NCI-H345 treated with DMSO at 0.1 percent for 48 hours (cell line): Measurements from ENCODE around the gene LAMP2.
"Not testable (repeated sequence)": the region's sequence is repeated elsewhere in the genome, so short reads cannot be mapped to it uniquely, and the experiment has no call there.

Experiments
- DNase-seq: peaks from one replicate; lab custom pipeline; 2025; ENCODE audit not compliant: unreplicated experiment; lab: John Stamatoyannopoulos, UW

LAMP2 gene

DNA sequence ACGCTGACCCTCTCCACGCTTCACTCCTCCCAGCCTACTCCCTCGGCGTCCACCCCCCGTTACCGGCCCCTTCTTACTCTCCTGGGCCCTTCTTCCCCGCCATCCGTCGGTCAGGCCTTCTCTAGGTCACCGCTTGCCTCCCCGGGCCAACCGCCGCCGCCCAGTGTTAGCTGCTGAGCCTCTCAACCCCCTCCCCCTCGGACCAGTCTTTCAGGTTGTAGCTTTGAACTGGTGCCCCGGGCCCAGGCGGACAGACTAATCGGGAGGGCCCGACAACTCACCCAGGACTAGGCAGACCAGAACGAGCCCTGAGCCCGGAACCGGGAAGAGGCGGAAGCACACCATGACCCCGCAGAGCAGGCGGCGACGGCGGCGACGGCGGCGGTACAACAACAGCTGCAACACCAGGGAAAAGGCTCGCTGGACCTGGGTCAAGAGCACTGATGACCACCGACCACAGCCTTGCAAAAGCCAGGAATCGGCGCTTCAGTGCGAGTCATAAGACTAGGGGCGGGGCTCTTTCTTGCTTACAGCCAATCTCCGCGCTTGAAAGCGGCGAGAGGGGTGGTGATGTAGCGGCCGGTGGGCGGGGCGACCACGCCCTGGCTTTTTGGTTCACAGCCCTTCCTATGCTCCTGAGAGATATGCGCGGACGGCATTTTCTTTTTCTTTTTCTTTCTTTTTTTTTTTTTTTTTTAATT lies at the start of gene LAMP2:
TSS of gene LAMP2 (minus strand) at position 472 of the 701 bp plus-strand sequence. CDS start at position 345, 127 bp downstream.
- DNase-seq, result peak; percentile 4

DNA sequence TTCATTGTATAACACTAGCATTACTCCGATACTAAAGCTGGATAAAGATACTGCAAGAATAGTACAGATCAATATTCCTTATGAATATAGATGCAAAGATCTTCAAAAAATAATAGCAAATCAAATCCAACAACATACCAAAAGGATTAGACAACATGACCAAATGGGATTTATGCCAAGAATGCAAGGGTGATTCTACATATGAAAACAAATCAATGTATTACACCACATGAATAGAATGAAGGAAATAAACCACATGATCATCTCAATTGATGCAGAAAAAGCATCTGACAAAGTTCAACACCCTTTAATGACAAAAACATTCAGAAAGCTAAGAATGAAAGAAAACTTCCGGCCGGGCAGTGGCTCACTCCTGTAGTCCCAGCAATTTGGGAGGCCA lies 48.8 kb upstream of the LAMP2 start:
- DNase-seq, result no peak

DNA sequence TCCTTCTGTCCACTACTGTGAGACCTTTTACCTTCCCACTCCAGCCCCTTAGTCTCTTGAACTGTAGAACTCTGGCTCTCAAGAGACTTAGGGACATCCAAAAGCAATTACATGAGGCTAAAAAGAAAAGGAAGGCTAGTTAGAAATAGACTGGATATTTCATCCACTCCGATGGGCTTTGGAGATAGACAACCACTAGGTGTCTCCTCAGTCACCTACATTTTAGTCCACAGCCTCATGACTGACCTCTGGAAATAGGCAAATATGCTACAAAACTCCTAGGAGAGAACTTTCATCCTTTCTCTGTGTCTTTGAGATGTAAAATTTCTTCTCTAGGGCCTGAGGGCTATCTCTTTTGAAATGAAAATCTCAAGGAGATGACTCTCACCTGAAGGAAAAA lies 45.1 kb upstream of the LAMP2 start:
- DNase-seq, result no peak

DNA sequence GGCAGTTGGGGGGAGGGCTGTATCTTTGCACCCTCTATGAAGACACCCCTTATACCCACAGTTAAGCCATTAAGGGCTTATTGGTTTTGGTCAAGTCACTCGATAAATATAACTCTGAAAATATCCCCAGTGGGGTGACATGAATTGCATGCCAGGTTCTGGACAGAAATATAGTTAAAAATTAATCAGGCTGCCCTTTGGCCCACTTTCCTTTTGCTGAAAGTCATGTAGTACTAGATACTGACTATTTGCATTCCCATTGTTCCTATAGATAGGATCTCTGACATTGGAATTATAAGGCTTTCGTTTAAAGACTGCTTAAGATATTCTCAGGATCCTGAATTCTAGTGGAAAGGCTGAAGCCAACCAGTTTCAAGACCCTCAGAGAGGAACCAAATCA lies 43.5 kb upstream of the LAMP2 start:
- no peak for DNase-seq

DNA sequence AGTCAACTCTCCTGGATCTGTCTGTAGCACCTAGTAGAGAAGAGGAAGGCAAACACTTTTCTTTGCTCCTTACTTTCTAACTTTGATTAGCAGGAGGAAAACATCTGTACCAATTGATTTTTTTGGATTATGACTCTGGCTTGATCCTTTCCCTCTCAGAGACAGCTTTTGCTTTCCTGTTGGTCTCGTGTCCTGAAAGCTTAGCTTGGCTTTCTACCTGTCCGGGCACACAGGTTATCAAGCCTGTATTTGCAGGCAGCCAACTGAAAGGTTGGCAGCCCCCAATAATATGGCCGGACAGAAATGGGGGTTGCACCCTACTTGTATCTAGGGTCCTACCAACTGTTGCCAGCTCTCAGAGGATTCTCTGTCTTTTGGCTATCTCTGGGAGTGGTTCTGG lies 43.1 kb upstream of the LAMP2 start:
- no peak for DNase-seq

DNA sequence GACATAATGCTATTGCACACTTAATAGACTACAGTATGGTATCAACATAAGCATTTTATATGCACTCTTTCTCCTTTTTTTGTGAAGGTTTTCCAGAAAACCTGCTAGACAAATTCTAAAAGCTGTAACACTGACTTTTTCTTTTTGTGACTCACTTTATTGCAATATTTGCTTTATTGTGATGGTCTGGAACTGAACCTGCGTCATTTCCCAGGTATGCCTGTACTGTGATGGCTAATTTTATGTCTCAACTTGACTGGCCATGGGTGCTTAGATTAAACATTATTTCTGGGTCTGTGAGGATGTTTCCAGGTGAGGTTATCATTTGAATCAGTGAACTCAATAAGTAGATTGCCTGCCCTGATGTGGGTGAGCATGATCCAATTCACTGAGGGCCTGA lies 35.5 kb upstream of the LAMP2 start:
- no peak for DNase-seq

DNA sequence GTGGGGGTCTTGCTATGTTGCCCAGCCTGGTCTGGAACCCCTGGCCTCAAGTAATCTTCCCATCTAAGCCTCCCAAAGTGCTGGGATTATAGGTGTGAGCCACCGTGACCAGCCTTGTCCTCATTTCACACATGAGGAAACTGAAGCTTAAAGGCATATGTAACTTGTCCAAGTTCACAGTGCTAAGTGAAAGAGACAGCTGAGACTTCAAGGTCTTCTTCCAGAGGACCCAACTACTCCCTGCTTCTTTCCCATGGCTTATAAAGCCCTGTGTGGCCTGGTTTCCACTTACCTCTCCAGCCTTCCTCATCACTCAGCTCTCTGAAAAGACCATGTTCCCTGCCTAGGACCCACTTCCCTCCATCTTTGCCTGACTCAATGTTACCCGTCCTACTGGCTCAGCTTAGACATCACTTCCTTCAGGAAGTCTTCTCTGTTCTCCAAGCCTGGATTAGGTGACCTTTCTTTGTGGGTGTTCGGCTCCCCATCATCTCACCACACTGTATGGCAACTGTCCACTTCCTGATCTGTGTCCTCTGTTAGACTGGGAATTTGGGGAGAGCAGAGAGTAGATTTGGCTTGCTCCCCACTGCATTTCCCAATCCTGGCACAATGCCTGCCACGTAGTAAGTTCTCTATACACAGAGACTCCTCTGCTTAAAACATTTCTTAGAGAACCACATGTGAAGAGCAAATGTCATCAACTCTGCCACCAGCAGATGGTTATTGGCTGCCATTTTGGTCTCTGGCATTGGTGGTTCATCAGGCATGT lies 30.4 kb upstream of the LAMP2 start:
- DNase-seq, result no peak

DNA sequence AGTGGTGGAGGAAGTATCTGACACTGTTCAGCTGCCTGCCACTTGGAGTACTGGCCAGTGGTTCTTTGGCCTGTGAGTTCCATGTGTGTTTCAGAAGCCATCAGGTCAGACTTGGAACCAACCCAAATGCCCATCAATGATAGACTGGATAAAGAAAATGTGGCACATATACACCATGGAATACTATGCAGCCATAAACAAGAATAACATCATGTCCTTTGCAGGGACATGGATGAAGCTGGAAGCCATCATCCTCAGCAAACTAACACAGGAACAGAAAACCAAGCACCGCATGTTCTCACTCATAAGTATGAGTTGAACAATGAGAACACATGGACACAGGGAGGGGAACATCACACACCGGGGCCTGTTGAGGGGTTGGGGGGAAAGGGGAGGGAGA lies 21.0 kb upstream of the LAMP2 start:
- not testable (repeated sequence) for DNase-seq

DNA sequence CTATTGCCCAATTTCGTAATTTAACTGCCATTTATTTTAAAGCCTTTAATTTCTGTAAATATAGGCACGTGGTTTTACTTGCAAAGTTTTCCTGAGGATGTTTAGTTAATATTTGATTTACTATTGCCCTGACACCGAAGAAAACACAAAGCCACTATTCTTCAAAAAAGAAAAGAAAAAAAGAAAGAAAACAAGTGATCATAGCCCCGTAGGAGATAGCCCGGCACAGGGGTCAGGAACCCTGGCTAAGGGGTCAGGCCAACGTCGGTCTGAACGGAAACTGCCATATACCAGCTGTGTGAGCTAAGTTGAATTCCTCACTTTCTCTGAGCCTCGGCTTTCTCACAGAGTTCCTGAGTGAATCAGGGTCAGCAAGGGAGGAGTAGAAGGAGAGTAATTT lies 17.7 kb upstream of the LAMP2 start:
- no peak for DNase-seq

DNA sequence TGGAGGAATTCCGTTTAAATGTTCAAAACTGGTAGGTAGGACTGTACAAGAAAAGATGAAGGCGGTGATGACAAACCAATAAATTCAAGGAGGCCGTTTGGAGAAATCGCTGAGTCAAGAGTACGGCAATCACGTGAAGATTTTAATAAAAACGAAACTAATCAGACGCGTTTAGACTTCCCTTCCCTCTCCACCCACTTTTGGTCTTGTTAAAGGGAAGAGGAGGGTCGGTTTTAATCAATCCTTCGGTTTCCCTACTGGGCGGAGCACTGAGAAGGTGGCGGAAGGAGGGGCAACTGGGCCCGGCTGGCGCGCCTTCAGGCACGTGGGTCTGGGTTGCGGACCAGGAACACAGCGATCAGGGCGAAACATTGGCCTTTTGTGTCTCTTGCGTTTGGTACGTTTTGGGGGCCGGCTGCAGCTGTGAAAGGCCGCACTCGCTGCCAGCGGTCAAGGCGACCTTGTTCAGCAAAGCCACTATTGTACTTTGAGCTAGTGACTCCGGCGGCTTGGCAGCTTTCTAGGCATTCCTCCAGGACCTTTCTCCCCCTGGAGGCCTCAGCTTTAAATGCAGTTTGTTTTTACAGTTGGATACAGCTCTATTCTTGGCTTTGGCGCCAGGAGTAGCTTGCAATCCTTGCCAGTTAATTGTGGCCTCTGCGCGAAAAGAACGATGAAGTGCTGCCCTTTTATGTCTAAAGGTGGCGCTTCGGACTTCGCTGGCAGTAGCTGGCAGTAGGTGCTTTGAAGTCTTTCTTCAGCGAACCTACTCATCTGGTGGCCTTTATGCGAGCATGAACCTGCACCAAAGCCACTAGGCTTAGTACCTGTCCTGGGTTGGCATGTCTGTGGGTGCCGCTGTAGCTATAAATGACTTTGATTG lies 16.8 kb upstream of the LAMP2 start:
- DNase-seq, result peak; percentile 70

DNA sequence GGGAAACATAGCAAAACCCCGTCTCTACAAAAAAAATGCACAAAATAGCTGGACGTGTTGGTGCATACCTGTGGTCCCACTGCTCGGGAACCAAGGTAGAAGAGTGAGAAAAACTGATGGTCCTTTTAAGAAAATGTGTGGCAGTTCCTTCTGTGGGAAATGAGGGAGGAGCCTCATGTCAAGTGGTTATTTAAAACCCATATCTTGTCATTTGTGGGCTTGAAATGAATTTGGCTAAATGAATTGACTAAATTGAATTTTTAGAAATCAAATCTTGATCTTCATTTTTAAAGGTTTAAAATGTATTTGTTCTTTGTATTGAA lies 16.2 kb upstream of the LAMP2 start:
- DNase-seq, result no peak

DNA sequence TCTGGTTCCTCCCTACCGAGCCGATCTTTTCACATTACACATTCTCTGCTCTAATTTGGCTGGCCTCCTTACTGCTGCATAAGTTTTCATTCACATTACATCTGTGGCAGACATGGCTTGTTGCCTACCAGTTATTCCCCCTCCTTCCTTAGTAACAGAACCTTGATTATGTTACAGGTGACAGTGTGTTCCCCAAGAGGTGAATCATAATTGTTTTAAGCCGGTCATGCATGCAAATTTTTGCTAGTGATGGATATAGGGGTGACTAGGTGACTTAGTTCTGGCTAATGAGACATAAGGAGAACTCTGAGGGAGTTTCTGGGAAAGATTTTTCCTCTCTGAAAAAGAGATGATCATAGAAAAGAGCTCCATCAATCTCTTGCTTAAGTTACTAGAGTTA lies 8.4 kb upstream of the LAMP2 start:
- DNase-seq, result no peak

DNA sequence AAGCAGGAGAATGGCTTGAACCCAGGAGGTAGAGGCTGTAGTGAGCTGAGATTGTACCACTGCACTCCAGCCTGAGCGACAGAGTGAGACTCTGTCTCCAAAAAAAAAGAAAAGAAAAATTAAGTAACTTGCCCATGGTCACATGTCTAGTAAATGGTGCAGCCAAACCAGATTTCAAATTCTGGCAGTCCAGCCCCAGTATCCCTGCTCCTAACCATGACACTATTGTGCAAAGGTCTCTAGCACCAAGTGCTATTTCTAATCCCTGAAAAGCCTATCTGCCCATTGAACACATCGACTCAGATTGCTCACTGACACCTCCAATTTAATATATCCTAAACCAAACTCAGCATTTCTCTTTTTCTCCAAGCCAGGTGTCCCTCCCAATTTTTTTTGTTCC lies 7.6 kb upstream of the LAMP2 start:
- no peak for DNase-seq

DNA sequence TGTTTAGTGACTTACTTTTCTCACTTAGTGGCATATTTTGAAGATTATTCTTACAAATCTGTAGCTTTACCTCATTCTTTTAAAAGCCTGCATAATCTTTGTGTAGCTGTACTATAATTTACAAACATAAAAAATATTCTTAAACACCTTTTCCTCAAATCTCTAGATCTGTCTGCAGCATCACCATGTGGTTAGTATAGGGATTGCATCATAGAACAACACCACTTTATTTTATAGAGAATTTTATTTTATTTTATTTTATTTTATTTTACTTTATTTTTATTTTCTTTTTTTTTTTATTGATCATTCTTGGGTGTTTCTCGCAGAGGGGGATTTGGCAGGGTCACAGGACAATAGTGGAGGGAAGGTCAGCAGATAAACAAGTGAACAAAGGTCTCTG lies 6.4 kb upstream of the LAMP2 start:
- DNase-seq, result not testable (repeated sequence)

DNA sequence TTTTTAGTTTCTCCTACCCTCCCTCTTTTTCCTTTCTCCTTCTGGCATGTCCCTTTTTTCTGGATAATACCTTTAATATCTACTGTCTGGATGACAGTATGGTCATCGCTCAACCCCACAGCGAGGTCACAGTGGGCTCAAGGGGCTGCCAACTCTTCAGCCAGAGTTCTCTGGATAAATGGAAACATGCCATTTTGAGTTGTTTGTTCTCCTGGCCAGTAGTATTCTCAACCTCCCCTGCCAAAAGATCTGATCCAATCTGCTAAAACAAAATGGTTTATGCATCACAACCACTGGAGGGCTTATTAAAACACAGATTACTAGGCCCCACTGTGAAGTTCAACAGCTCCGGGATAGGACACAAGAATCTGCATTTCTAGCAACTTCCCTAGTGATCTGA lies 5.0 kb upstream of the LAMP2 start:
- no peak for DNase-seq

DNA sequence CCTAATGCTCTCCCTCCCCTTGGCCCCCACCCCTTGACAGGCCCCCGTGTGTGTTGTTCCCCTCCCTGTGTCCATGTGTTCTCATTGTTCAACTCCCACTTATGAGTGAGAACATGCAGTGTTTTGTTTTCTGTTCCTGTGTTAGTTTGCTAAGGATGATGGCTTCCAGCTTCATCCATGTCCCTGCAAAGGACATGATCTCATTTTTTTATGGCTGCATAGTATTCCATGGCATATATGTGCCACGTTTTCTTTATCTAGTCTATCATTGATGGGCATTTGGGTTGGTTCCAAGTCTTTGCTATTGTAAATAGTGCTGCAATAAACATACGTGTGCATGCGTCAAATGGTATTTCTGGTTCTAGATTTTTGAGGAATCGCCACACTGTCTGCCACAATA lies 561 bp upstream of the LAMP2 start:
- not testable (repeated sequence) for DNase-seq

DNA sequence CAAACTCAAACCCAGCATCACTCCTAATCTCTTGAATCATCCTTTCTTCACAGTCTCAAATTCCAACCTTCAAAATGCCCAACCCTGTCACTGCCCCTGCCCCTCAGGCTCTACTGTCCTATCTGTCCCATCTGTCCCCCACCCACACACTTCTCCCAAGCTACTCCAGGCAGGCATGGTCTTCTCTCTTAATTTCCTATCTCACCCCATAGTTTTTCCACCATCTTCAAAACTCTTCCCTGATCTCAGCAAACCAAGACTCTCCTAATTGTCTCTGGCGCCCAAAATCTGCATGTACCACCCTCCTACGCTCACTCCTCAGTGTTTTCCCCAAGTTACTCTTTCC lies 644 bp downstream of the LAMP2 start:
- DNase-seq, result no peak

DNA sequence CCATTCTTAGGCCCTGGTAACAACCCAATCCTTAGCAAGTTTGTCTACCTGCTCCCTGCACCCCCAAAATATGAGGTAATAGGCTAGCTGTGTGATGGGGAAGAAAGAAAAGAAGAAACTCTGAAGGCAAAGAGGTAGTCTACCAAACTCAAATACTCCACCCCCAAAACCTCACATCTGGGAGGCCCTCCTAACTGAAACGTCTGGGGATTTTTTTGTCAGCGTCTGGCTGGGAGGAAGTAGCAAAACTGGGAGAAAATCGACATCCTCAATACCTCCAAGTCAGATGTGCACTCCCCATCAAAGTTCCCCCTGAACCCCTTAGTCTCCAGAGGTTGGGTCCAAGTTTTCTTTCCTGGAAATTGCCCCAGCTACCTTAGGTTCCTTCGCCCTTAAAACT lies 1.0 kb downstream of the LAMP2 start:
- no peak for DNase-seq

DNA sequence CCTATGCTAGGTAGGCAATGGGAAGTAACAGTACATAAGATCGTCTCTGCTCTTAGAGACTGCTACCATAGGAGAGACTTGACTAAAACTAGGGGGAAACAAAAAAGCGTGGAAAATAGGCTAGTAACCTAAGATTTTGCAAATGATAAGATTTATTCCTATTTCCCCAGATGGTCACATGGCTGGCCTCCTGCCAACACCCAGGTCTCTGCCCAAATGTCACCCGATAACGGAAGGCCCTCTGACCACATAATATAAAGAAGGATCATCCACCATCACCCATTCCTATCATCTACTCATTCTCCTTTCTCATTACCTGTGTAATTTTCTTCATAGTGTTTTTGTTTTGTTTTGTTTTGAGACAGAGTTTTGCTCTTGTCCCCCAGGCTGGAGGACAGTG lies 4.7 kb downstream of the LAMP2 start:
- no peak for DNase-seq

DNA sequence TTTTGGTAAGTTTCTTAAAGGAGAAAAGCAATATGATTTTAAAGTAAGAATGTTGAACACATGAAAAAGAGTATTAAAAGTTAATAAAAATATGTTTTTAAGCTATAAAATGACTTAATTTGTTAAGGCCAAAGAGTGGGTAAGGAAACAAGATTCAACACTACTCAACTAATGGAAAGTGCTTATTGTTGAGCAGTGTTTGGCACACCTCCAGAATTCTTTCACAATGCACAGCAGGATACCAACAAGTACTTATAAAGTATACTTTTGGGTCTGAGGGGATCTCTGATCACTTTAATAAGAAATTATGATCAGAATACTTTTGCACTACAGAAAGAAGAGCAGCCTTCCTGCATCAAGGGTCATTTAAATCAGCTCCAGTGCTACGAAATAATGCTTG lies 5.9 kb downstream of the LAMP2 start:
- DNase-seq, result no peak

DNA sequence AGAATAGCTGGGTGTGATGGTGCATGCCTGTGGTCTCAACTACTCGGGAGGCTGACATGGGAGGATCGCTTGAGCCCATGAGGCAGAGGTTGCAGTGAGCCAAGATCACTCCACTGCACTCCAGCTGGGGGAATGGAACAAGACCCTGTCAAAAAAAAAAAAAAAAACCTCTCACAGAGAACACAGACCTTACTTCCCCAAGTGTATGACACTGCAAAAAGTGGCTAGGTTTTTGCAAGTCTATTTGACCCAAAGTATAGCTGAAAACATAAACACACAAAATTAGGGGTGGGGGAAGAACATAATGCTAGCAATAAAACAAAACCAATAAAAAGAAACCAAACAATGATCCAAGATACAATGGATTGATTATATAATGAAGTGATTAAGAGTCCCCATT lies 6.7 kb downstream of the LAMP2 start:
- no peak for DNase-seq

DNA sequence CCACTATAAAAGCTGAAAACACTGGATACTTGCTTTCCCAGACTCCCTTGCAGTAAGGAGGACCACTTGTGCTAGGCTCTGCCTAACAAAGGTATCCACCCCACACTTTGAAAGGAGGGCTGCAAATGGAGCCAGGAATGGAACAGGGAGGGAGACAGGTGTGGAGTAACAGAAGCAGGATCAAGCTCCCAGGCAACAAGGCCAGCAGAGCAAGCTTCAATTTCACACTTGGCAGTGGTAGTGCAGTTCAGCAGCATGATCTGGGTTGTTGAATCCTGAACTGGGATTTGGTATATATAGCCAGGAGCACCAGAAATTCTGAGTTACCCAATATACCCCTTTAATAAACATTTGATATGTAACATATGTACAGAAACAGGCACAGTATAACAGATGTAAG lies 9.8 kb downstream of the LAMP2 start:
- DNase-seq, result no peak
